HepG2 (cell line): Measurements from ENCODE around the gene NFIC. TPM values are rescaled to one million over a fixed set of nuclear protein-coding genes. Genes with fewer than 3 reads are reported as not detected.

Experiments used
- ATAC-seq: fragments of 200-7000 bp; cut with Tn5 transposase; 3 replicates; pipeline ENCODE4 v1.9.1; 2020; ENCODE audit warnings: mild to moderate bottlenecking, moderate library complexity
- BruUV-seq: library from RNA; stranded (reverse); fragments of 400-500 nt; replicated peaks from 2 replicates; lab custom pipeline; 2021; lab: Mats Ljungman, UMichigan
- CTCF ChIA-PET: fragments of 300-600 bp; formaldehyde crosslinking; extraction: SDS; loops from one replicate; lab custom pipeline; 2021; ENCODE audit warnings: low total read pairs, inconsistent platforms, low intra/inter-chr PET ratio; lab: Yijun Ruan, JAX
- POLR2A ChIA-PET: fragments of 350-600 bp; sonication (Branson Sonifier 250); formaldehyde crosslinking; loops from one replicate; lab custom pipeline; 2020; ENCODE audit warnings: antibody characterized with exemption, inconsistent platforms; lab: Yijun Ruan, JAX
- DNase-seq: peaks from one replicate; pipeline ENCODE4 v3.0.0-alpha.2; 2015; ENCODE audit warnings: low spot score
- FAIRE-seq: peaks from 3 replicates; lab custom pipeline; 2011; peaks lifted over from hg19 to GRCh38; lab: Jason Lieb, UNC
- H2AFZ ChIP-seq: one replicate; pipeline ENCODE4 v1.6.1; 2011; ENCODE audit warnings: low read length, inconsistent platforms
- H3K27ac ChIP-seq: fragments of 300-600 bp; 3 replicates; pipeline ENCODE4 v1.8.0; 2011; ENCODE audit warnings: mixed run types, mild to moderate bottlenecking, mixed read lengths, low read length, inconsistent platforms; ENCODE audit not compliant: insufficient read depth; ENCODE audit errors: extremely low read length
- H3K27me3 ChIP-seq, 2 experiments: fragments of 200-600 bp in 1 of 2; 2 replicates in 1 of 2; 3 replicates in 1 of 2; pipeline versions ENCODE4 v1.6.0 to v1.8.0; 2011; ENCODE audit warnings: low read length in 2 of 2, mild to moderate bottlenecking in 2 of 2, moderate library complexity in 2 of 2, inconsistent platforms in 1 of 2; ENCODE audit not compliant: insufficient read depth in 2 of 2, control insufficient read depth in 1 of 2
- H3K36me3 ChIP-seq, 2 experiments: fragments of 200-600 bp in 1 of 2; replicated peaks in 1 of 2; 2 replicates in 1 of 2; 3 replicates in 1 of 2; pipeline versions ENCODE4 v1.5.1 to v1.8.0; 2011; ENCODE audit warnings: low read length in 2 of 2, inconsistent platforms in 1 of 2; ENCODE audit not compliant: insufficient read depth in 2 of 2, control insufficient read depth in 1 of 2
- H3K4me1 ChIP-seq: 2 replicates; pipeline ENCODE4 v1.5.1; 2012; ENCODE audit warnings: low read length, inconsistent platforms; ENCODE audit not compliant: insufficient read depth
- H3K4me2 ChIP-seq: 2 replicates; pipeline ENCODE4 v1.6.0; 2011; ENCODE audit warnings: low read depth, low read length, inconsistent platforms
- H3K4me3 ChIP-seq, 3 experiments: fragments of 200-600 bp in 1 of 3; sonication (generic), shearing (Covaris generic) in 1 of 3; replicated peaks in 1 of 3; 2 replicates each; pipeline ENCODE4 v1.5.1; 2011 to 2016; ENCODE audit warnings: low read length in 3 of 3, inconsistent platforms in 2 of 3, low read depth in 2 of 3, mild to moderate bottlenecking in 2 of 3, control low read depth in 1 of 3, mixed read lengths in 1 of 3; ENCODE audit not compliant: insufficient read depth in 1 of 3
- H3K79me2 ChIP-seq: one replicate; pipeline ENCODE4 v1.6.1; 2011; ENCODE audit warnings: low read length, inconsistent platforms; ENCODE audit not compliant: insufficient read depth
- H3K9ac ChIP-seq: 2 replicates; pipeline ENCODE4 v1.6.0; 2011; ENCODE audit warnings: mild to moderate bottlenecking, low read depth, low read length, inconsistent platforms; ENCODE audit not compliant: insufficient read depth
- H3K9me3 ChIP-seq: 2 replicates; pipeline ENCODE4 v1.5.1; 2012; ENCODE audit warnings: mild to moderate bottlenecking, low read length
- H4K20me1 ChIP-seq: 2 replicates; pipeline ENCODE4 v1.6.0; 2011; ENCODE audit warnings: inconsistent platforms, mild to moderate bottlenecking, low read length, moderate library complexity; ENCODE audit not compliant: insufficient read depth
- BORCS8-MEF2B ChIP-seq: sonication (generic); formaldehyde crosslinking; IDR thresholded peaks from 2 replicates; pipeline ENCODE4 v1.8.0; 2022; ENCODE audit warnings: mild to moderate bottlenecking, missing genetic modification reagents
- ZFP62 ChIP-seq: sonication (generic); formaldehyde crosslinking; IDR thresholded peaks from 2 replicates; pipeline ENCODE4 v1.4.0; 2020; ENCODE audit warnings: missing genetic modification reagents
- ZNF225 ChIP-seq: sonication (generic); formaldehyde crosslinking; IDR thresholded peaks from 2 replicates; pipeline ENCODE4 v1.4.0; 2020; ENCODE audit warnings: mild to moderate bottlenecking, missing genetic modification reagents
- ZNF607 ChIP-seq: sonication (generic); formaldehyde crosslinking; IDR thresholded peaks from 2 replicates; pipeline ENCODE4 v1.5.1; 2020; ENCODE audit warnings: missing genetic modification reagents, mild to moderate bottlenecking, borderline replicate concordance
- WGBS: methylation state at CpG from one replicate; pipeline ENCODE4 v1.1.6; 2017; ENCODE audit warnings: low lambda C conversion rate; 5-methylcytosine and 5-hydroxymethylcytosine counted together
- in situ Hi-C: cut with HindIII; loops from 2 replicates; pipeline ENCODE4 v1.10.0; 2017; ENCODE audit warnings: low pct_unique_long_range_greater_than_20kb; ENCODE audit not compliant: extremely low pct_ligation_motif_present
- intact Hi-C: fragments of 100-400 bp; cut with micrococcal nuclease; formaldehyde crosslinking; loops from one replicate; pipeline ENCODE4 v1.10.0; 2022; ENCODE audit not compliant: unreplicated experiment
- polyA plus RNA-seq, 8 experiments: library from polyadenylated mRNA; depleted of rRNA in 3 of 8; stranded (reverse) in 7 of 8; unstranded in 1 of 8; fragments of >200 nt; fragmentation: Illumina TruSeq in 4 of 8; extraction: Trizol in 4 of 8; gene quantifications; 2 replicates each; pipeline versions ENCODE4 v1.2.1 to v1.2.3, GENCODE V29; 2011 to 2016; ENCODE audit warnings: low read depth in 4 of 8, missing spikeins in 1 of 8, mixed read lengths in 1 of 8; ENCODE audit not compliant: insufficient read depth in 1 of 8
- total RNA-seq, 5 experiments: library from RNA; depleted of rRNA; stranded (reverse); fragments of >200 nt; fragmentation: Illumina TruSeq; extraction: Trizol; gene quantifications; 2 replicates each; pipeline ENCODE4 v1.2.3, GENCODE V29; 2016; ENCODE audit warnings: low read depth in 1 of 5
- TF ChIP-seq, protein P1 (sequence below): fragments of 450-650 bp; IDR thresholded peaks from 2 replicates; pipeline ENCODE4 v1.6.1; 2017
- TF ChIP-seq, protein P2 (sequence below): IDR thresholded peaks from 2 replicates; pipeline ENCODE4 v1.6.1; 2016; ENCODE audit warnings: low read depth, borderline replicate concordance
- TF ChIP-seq, protein P3 (sequence below): IDR thresholded peaks from 2 replicates; pipeline ENCODE4 v1.4.0; 2020; ENCODE audit warnings: mild to moderate bottlenecking, missing genetic modification reagents

The NFIC gene
- total and polyA plus RNA-seq, 2 of the 13 experiments (the other 11 are each of a cell fraction or from before 2014, with no cell fraction given): 1.3 to 2.5 TPM

DNA sequence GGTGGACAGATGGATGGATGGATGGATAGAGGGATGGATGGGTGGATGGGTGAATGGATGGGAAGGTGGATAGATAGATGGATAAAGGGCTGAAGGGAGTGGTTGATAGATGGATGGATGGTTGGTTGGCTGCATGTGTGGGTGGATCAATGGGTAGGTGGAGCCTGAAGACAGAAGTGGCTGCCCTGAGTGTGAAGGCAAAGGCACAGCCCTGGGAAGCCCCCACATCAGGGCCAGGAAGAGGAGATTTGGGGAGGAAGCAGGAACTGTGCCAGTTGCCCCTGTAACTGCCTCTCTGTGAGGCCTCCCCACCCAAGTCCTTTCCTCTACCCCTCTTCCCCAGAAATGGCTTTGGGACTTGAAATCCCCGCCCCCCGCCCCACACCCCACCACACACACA lies 43.4 kb upstream of the NFIC start:
- intact Hi-C loops (no loop called here), in situ Hi-C loops (loop anchor here (5.0 kb wide), 1 partner anchor 149 kb away; no protein-coding TSS in a partner anchor)
- no peak overlapping the region for H3K9ac ChIP-seq
- ChIA-PET CTCF (interaction anchor here (0.6 to 5.7 kb wide), 2 partner anchors 118 to 149 kb away, joined by 3 to 48 read pairs; no protein-coding TSS in a partner anchor), POLR2A (no interaction called here)
- no peaks in the 10 kb centered on the region for H3K9me3 ChIP-seq
- no peak overlapping the region for H3K4me2 ChIP-seq
- BruUV-seq: no TSS peak
- peaks cover 0 to 14% of the 10 kb centered on the region in 2 experiments; a peak in 2 of 5 replicates for H3K27me3 ChIP-seq
- H3K36me3 ChIP-seq: no peaks in the 10 kb centered on the region
- no peaks in the 10 kb centered on the region for H4K20me1 ChIP-seq
- no peaks in the 10 kb centered on the region for H3K79me2 ChIP-seq
- no peak for TF ChIP-seq ZNF225 (CRISPR knock-in tag)
- TF ChIP-seq, protein P1, sequence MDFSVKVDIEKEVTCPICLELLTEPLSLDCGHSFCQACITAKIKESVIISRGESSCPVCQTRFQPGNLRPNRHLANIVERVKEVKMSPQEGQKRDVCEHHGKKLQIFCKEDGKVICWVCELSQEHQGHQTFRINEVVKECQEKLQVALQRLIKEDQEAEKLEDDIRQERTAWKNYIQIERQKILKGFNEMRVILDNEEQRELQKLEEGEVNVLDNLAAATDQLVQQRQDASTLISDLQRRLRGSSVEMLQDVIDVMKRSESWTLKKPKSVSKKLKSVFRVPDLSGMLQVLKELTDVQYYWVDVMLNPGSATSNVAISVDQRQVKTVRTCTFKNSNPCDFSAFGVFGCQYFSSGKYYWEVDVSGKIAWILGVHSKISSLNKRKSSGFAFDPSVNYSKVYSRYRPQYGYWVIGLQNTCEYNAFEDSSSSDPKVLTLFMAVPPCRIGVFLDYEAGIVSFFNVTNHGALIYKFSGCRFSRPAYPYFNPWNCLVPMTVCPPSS: 0 out of 2 replicates have a peak, but pooled peaks have one; percentile 4
- TF ChIP-seq ZNF607: no peak
- TF ChIP-seq ZFP62 (CRISPR knock-in tag): no peak
- no peak for TF ChIP-seq BORCS8-MEF2B (CRISPR knock-in tag)
- TF ChIP-seq, protein P2, sequence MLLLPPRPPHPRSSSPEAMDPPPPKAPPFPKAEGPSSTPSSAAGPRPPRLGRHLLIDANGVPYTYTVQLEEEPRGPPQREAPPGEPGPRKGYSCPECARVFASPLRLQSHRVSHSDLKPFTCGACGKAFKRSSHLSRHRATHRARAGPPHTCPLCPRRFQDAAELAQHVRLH: no peak
- TF ChIP-seq, protein P3, sequence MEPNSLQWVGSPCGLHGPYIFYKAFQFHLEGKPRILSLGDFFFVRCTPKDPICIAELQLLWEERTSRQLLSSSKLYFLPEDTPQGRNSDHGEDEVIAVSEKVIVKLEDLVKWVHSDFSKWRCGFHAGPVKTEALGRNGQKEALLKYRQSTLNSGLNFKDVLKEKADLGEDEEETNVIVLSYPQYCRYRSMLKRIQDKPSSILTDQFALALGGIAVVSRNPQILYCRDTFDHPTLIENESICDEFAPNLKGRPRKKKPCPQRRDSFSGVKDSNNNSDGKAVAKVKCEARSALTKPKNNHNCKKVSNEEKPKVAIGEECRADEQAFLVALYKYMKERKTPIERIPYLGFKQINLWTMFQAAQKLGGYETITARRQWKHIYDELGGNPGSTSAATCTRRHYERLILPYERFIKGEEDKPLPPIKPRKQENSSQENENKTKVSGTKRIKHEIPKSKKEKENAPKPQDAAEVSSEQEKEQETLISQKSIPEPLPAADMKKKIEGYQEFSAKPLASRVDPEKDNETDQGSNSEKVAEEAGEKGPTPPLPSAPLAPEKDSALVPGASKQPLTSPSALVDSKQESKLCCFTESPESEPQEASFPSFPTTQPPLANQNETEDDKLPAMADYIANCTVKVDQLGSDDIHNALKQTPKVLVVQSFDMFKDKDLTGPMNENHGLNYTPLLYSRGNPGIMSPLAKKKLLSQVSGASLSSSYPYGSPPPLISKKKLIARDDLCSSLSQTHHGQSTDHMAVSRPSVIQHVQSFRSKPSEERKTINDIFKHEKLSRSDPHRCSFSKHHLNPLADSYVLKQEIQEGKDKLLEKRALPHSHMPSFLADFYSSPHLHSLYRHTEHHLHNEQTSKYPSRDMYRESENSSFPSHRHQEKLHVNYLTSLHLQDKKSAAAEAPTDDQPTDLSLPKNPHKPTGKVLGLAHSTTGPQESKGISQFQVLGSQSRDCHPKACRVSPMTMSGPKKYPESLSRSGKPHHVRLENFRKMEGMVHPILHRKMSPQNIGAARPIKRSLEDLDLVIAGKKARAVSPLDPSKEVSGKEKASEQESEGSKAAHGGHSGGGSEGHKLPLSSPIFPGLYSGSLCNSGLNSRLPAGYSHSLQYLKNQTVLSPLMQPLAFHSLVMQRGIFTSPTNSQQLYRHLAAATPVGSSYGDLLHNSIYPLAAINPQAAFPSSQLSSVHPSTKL (CRISPR knock-in tag): no peak
- TF ChIP-seq, all 625 proteins: peak for 1
- FAIRE-seq (no peak), ATAC-seq (no peak), DNase-seq (no peak)
- Histone ChIP-seq H2AFZ (no peak overlapping the region), H3K27ac (no peak overlapping the region), H3K4me1 (no peaks in the 10 kb centered on the region), H3K4me3 (no peak overlapping the region)
- 7% methylated on average over 2 of the region's 2 CpGs for WGBS
